PC-3 (cell line): ENCODE results near the gene RAB6A. TPM values are rescaled to one million over a fixed set of nuclear protein-coding genes. Genes with fewer than 3 reads are reported as not detected.

Experiments used
- ATAC-seq: fragments of 200-7000 bp; cut with Tn5 transposase; 2 replicates; pipeline ENCODE4 v1.9.1; 2020; ENCODE audit warnings: mild to moderate bottlenecking, moderate library complexity
- BruUV-seq: library from RNA; stranded (reverse); fragments of 400-500 nt; replicated peaks from 2 replicates; lab custom pipeline; 2021; lab: Mats Ljungman, UMichigan
- CTCF ChIA-PET: fragments of 300-600 bp; sonication (Branson Sonifier 250); formaldehyde crosslinking; loops from one replicate; lab custom pipeline; 2022; ENCODE audit warnings: antibody characterized with exemption; lab: Charles Lee
- POLR2A ChIA-PET: fragments of 300-600 bp; sonication (Branson Sonifier 250); formaldehyde crosslinking; loops from one replicate; lab custom pipeline; 2022; ENCODE audit warnings: antibody characterized with exemption; ENCODE audit not compliant: unreplicated experiment; lab: Charles Lee
- DNase-seq: peaks from one replicate; pipeline ENCODE4 v3.0.0-alpha.2; 2015
- H2AFZ ChIP-seq: fragments of 300-600 bp; sonication (generic); 2 replicates; pipeline ENCODE4 v1.6.0; 2016; ENCODE audit warnings: antibody characterized with exemption, low read length
- H3F3A ChIP-seq: fragments of 300-600 bp; sonication (generic); one replicate; pipeline ENCODE4 v1.6.0; 2017; ENCODE audit warnings: antibody characterized with exemption, low read length, control low read depth, mild to moderate bottlenecking; ENCODE audit not compliant: unreplicated experiment
- H3K27ac ChIP-seq: fragments of 300-600 bp; sonication (generic); 2 replicates; pipeline ENCODE4 v1.5.1; 2016; ENCODE audit warnings: mild to moderate bottlenecking, low read length
- H3K27me3 ChIP-seq: fragments of 300-600 bp; sonication (generic); 2 replicates; pipeline ENCODE4 v1.6.1; 2016; ENCODE audit warnings: low read length, mixed read lengths
- H3K36me3 ChIP-seq: fragments of 300-600 bp; sonication (generic); 2 replicates; pipeline ENCODE4 v1.6.1; 2016; ENCODE audit warnings: low read depth, mixed run types, low read length, mixed read lengths
- H3K4me1 ChIP-seq: fragments of 300-600 bp; sonication (generic); 2 replicates; pipeline ENCODE4 v1.5.1; 2016; ENCODE audit warnings: low read length; ENCODE audit not compliant: insufficient read depth
- H3K4me2 ChIP-seq: fragments of 300-600 bp; sonication (generic); 2 replicates; pipeline ENCODE4 v1.6.0; 2016; ENCODE audit warnings: low read length
- H3K4me3 ChIP-seq: fragments of 300-600 bp; sonication (generic); 2 replicates; pipeline ENCODE4 v1.5.1; 2016; ENCODE audit warnings: mild to moderate bottlenecking, low read length, mixed read lengths
- H3K79me2 ChIP-seq: fragments of 300-600 bp; sonication (generic); 2 replicates; pipeline ENCODE4 v1.6.1; 2017; ENCODE audit warnings: low read length, mixed read lengths
- H3K9ac ChIP-seq: fragments of 300-600 bp; sonication (generic); 2 replicates; pipeline ENCODE4 v1.6.0; 2016; ENCODE audit warnings: mild to moderate bottlenecking, low read length
- H3K9me2 ChIP-seq: fragments of 300-600 bp; sonication (generic); replicated peaks from 2 replicates; pipeline ENCODE4 v1.6.1; 2016; ENCODE audit warnings: mixed run types, low read length, mixed read lengths
- H3K9me3 ChIP-seq: fragments of 300-600 bp; sonication (generic); 2 replicates; pipeline ENCODE4 v1.6.1; 2016; ENCODE audit warnings: low read length, mixed read lengths
- H4K20me1 ChIP-seq: fragments of 300-600 bp; sonication (generic); 2 replicates; pipeline ENCODE4 v1.6.1; 2016; ENCODE audit warnings: low read length, mixed read lengths
- CTCF ChIP-seq: fragments of 300-600 bp; sonication (generic); conservative IDR thresholded peaks from 2 replicates; pipeline ENCODE4 v1.5.1; 2017; ENCODE audit warnings: antibody characterized with exemption, low read depth, mild to moderate bottlenecking, low read length
- EZH2 ChIP-seq: fragments of 300-600 bp; sonication (generic); IDR thresholded peaks from one replicate; pipeline ENCODE4 v1.6.1; 2017; ENCODE audit warnings: antibody characterized with exemption, mild to moderate bottlenecking, low read length; ENCODE audit not compliant: unreplicated experiment
- EZH2phosphoT487 ChIP-seq: fragments of 300-600 bp; sonication (generic); IDR thresholded peaks from 2 replicates; pipeline ENCODE4 v1.6.1; 2018; ENCODE audit warnings: mild to moderate bottlenecking, antibody characterized with exemption, low read length, borderline replicate concordance
- intact Hi-C: fragments of 100-400 bp; cut with micrococcal nuclease; formaldehyde crosslinking; loops from 2 replicates; pipeline ENCODE4 v1.9.0; 2023
- total RNA-seq: library from RNA; depleted of rRNA; stranded (reverse); fragments of >200 nt; gene quantifications from 2 replicates; pipeline ENCODE4 v1.2.3, GENCODE V29; 2014

RAB6A gene
- total RNA-seq, 1 experiment from 2014 or later: 97.9 TPM

GRCh38 chr11:73654482-73655021 is 106.3 kb downstream of the RAB6A start:
- Histone ChIP-seq H3K36me3 (no peaks in the 10 kb centered on the region), H2AFZ (no peak overlapping the region), H3K27ac (no peak overlapping the region), H3K9me3 (no peaks in the 10 kb centered on the region), H3K4me2 (no peak overlapping the region), H4K20me1 (no peaks in the 10 kb centered on the region), H3K4me1 (peaks cover 1% of the 10 kb centered on the region; the same call in 1 of the 2 replicates), H3K4me3 (no peak overlapping the region), H3F3A (no peaks in the 10 kb centered on the region), H3K9me2 (no peaks in the 10 kb centered on the region), H3K79me2 (no peaks in the 10 kb centered on the region), H3K9ac (no peak overlapping the region), H3K27me3 (no peaks in the 10 kb centered on the region)
- POLR2A ChIA-PET: no interaction called here
- no peak for DNase-seq
- BruUV-seq: no TSS peak
- CTCF ChIA-PET: interaction anchor here (1.0 kb wide), 1 partner anchor 29 kb away, joined by 3 read pairs; no protein-coding TSS in a partner anchor
- ATAC-seq: no peak
- intact Hi-C loops: no loop called here
- TF ChIP-seq CTCF (no peak), EZH2phosphoT487 (no peak), EZH2 (no peak)

- POLR2A ChIA-PET: no interaction called here
- Histone ChIP-seq H3K4me1 (no peaks in the 10 kb centered on the region), H3F3A (no peaks in the 10 kb centered on the region), H3K79me2 (no peaks in the 10 kb centered on the region), H3K9me2 (no peaks in the 10 kb centered on the region), H2AFZ (no peak overlapping the region), H3K36me3 (no peaks in the 10 kb centered on the region), H4K20me1 (no peaks in the 10 kb centered on the region), H3K9me3 (no peaks in the 10 kb centered on the region), H3K4me3 (no peak overlapping the region), H3K27ac (no peak overlapping the region), H3K9ac (no peak overlapping the region), H3K27me3 (no peaks in the 10 kb centered on the region), H3K4me2 (no peak overlapping the region)
- no TSS peak for BruUV-seq
- TF ChIP-seq EZH2phosphoT487 (no peak), EZH2 (no peak), CTCF (no peak)
- intact Hi-C loops: no loop called here
- CTCF ChIA-PET: no interaction called here
- no peak for ATAC-seq
- no peak for DNase-seq
These were observed 106.9 kb downstream of the RAB6A start for GRCh38 chr11:73653996-73654395.

GRCh38 chr11:73652856-73653559 is 107.9 kb downstream of the RAB6A start:
- H3K4me2 ChIP-seq: no peak overlapping the region
- H3K36me3 ChIP-seq: no peaks in the 10 kb centered on the region
- H4K20me1 ChIP-seq: no peaks in the 10 kb centered on the region
- DNase-seq (no peak), ATAC-seq (peak; percentile 32; the same call in 1 of the 2 replicates)
- no peaks in the 10 kb centered on the region for H3K79me2 ChIP-seq
- no peaks in the 10 kb centered on the region for H3K27me3 ChIP-seq
- peaks cover under 1% of the 10 kb centered on the region for H3K4me1 ChIP-seq
- intact Hi-C loops: no loop called here
- no peaks in the 10 kb centered on the region for H3F3A ChIP-seq
- TF ChIP-seq EZH2: no peak
- no peak for TF ChIP-seq EZH2phosphoT487
- no peak for TF ChIP-seq CTCF
- H3K4me3 ChIP-seq: no peak overlapping the region
- no peak overlapping the region for H3K9ac ChIP-seq
- no TSS peak for BruUV-seq
- H3K9me3 ChIP-seq: no peaks in the 10 kb centered on the region
- ChIA-PET POLR2A (no interaction called here), CTCF (interaction anchor here (1.0 kb wide), 1 partner anchor 27 kb away, joined by 3 read pairs; no protein-coding TSS in a partner anchor)
- no peak overlapping the region for H2AFZ ChIP-seq
- no peaks in the 10 kb centered on the region for H3K9me2 ChIP-seq
- no peak overlapping the region for H3K27ac ChIP-seq
